WTC11 (cell line): ENCODE data around the gene IL1RAPL1. TPM values are rescaled to one million over a fixed set of nuclear protein-coding genes. Genes with fewer than 3 reads are reported as not detected.

Experiments used
- ATAC-seq: fragments of 200-7000 bp; cut with Tn5 transposase; 2 replicates; pipeline ENCODE4 v1.10.0; 2021; ENCODE audit warnings: mild to moderate bottlenecking, moderate library complexity
- CTCF ChIA-PET: fragments of 300-600 bp; sonication (Branson Sonifier 250); formaldehyde crosslinking; loops from one replicate; lab custom pipeline; 2021; ENCODE audit warnings: antibody characterized with exemption; lab: Charles Lee
- POLR2A ChIA-PET: fragments of 350-600 bp; sonication (Branson Sonifier 250); formaldehyde crosslinking; loops from one replicate; lab custom pipeline; 2021; ENCODE audit warnings: antibody characterized with exemption; lab: Charles Lee
- DNase-seq: peaks from one replicate; pipeline ENCODE4 v3.0.0; 2021; ENCODE audit warnings: low spot score
- H3K27ac Mint-ChIP-seq: 2 replicates; pipeline ENCODE4 v1.8.0; 2021; ENCODE audit warnings: mixed read lengths
- H3K27me3 Mint-ChIP-seq: 2 replicates; pipeline ENCODE4 v1.8.0; 2021; ENCODE audit warnings: low read depth, mild to moderate bottlenecking, moderate library complexity, mixed read lengths
- H3K36me3 Mint-ChIP-seq: 2 replicates; pipeline ENCODE4 v1.8.0; 2021; ENCODE audit warnings: mixed read lengths
- H3K4me1 Mint-ChIP-seq: 2 replicates; pipeline ENCODE4 v1.8.0; 2022; ENCODE audit warnings: mixed read lengths
- H3K4me3 Mint-ChIP-seq: 2 replicates; pipeline ENCODE4 v1.8.0; 2021; ENCODE audit warnings: mild to moderate bottlenecking, moderate library complexity, mixed read lengths
- H3K9me3 Mint-ChIP-seq: 2 replicates; pipeline ENCODE4 v1.8.0; 2021; ENCODE audit warnings: mixed read lengths
- ARID4B ChIP-seq: sonication (generic); formaldehyde crosslinking; IDR thresholded peaks from 2 replicates; pipeline ENCODE4 v1.8.0; 2023; ENCODE audit warnings: missing genetic modification reagents, mild to moderate bottlenecking, borderline replicate concordance
- CREB1 ChIP-seq: sonication (generic); formaldehyde crosslinking; IDR thresholded peaks from 2 replicates; pipeline ENCODE4 v1.8.0; 2023; ENCODE audit warnings: mild to moderate bottlenecking, missing genetic modification reagents
- EMX1 ChIP-seq: fragments of 250-450 bp; sonication (Bioruptor Pico); IDR thresholded peaks from 2 replicates; pipeline ENCODE4 v1.8.0; 2021; ENCODE audit warnings: mild to moderate bottlenecking
- ESRRA ChIP-seq: sonication (generic); formaldehyde crosslinking; IDR thresholded peaks from 2 replicates; pipeline ENCODE4 v1.8.1; 2022; ENCODE audit warnings: mild to moderate bottlenecking, missing genetic modification reagents, borderline replicate concordance
- GABPB1 ChIP-seq: sonication (generic); formaldehyde crosslinking; IDR thresholded peaks from 2 replicates; pipeline ENCODE4 v1.8.1; 2023; ENCODE audit warnings: mild to moderate bottlenecking, missing genetic modification reagents
- GTF2I ChIP-seq: fragments of 250-450 bp; sonication (Bioruptor Pico); conservative IDR thresholded peaks from 2 replicates; pipeline ENCODE4 v1.4.0; 2021; ENCODE audit warnings: mild to moderate bottlenecking
- HMGA2 ChIP-seq: fragments of 250-450 bp; sonication (Bioruptor Pico); IDR thresholded peaks from 2 replicates; pipeline ENCODE4 v1.4.0; 2021; ENCODE audit warnings: mild to moderate bottlenecking, moderate library complexity
- IRF2 ChIP-seq: sonication (generic); formaldehyde crosslinking; IDR thresholded peaks from 2 replicates; pipeline ENCODE4 v1.8.0; 2022; ENCODE audit warnings: low read depth, missing genetic modification reagents, borderline replicate concordance
- NFE2L1 ChIP-seq: sonication (generic); formaldehyde crosslinking; IDR thresholded peaks from 2 replicates; pipeline ENCODE4 v1.8.1; 2023; ENCODE audit warnings: missing genetic modification reagents
- NR2C2 ChIP-seq: sonication (generic); formaldehyde crosslinking; IDR thresholded peaks from 2 replicates; pipeline ENCODE4 v1.8.0; 2022; ENCODE audit warnings: mild to moderate bottlenecking, missing genetic modification reagents
- RELA ChIP-seq: sonication (generic); formaldehyde crosslinking; IDR thresholded peaks from 2 replicates; pipeline ENCODE4 v1.8.1; 2022; ENCODE audit warnings: missing genetic modification reagents, mild to moderate bottlenecking, borderline replicate concordance
- TEAD1 ChIP-seq: sonication (generic); formaldehyde crosslinking; IDR thresholded peaks from 2 replicates; pipeline ENCODE4 v1.8.0; 2022; ENCODE audit warnings: mild to moderate bottlenecking, missing genetic modification reagents
- TEAD4 ChIP-seq: sonication (generic); formaldehyde crosslinking; IDR thresholded peaks from 2 replicates; pipeline ENCODE4 v1.8.0; 2022; ENCODE audit warnings: mild to moderate bottlenecking, missing genetic modification reagents
- ZNF219 ChIP-seq: sonication (generic); formaldehyde crosslinking; IDR thresholded peaks from 2 replicates; pipeline ENCODE4 v1.8.0; 2023; ENCODE audit warnings: missing genetic modification reagents, mild to moderate bottlenecking, borderline replicate concordance
- ZNF317 ChIP-seq: sonication (generic); formaldehyde crosslinking; IDR thresholded peaks from 2 replicates; pipeline ENCODE4 v1.8.1; 2023; ENCODE audit warnings: low read depth, mild to moderate bottlenecking, moderate library complexity, missing genetic modification reagents, borderline replicate concordance
- total RNA-seq: library from RNA; stranded (reverse); gene quantifications from 3 replicates; pipeline ENCODE4 v1.2.3, GENCODE V29; 2021
- TF ChIP-seq, protein P1 (sequence below): fragments of 250-450 bp; sonication (Bioruptor Pico); IDR thresholded peaks from 2 replicates; pipeline ENCODE4 v2.1.2; 2022; ENCODE audit warnings: mild to moderate bottlenecking, moderate library complexity
- TF ChIP-seq, protein P2 (sequence below): sonication (generic); formaldehyde crosslinking; IDR thresholded peaks from 2 replicates; pipeline ENCODE4 v1.8.0; 2022; ENCODE audit warnings: missing genetic modification reagents
- TF ChIP-seq, protein P3 (sequence below): sonication (generic); formaldehyde crosslinking; IDR thresholded peaks from 2 replicates; pipeline ENCODE4 v1.8.1; 2023; ENCODE audit warnings: mild to moderate bottlenecking, missing genetic modification reagents

Gene IL1RAPL1
- total RNA-seq, 1 experiment from 2014 or later = 0.13 TPM

GRCh38 chrX:29531336-29531735, 944.1 kb downstream of the IL1RAPL1 start:
- TF ChIP-seq ZNF317 (CRISPR knock-in tag) = no peak
- TF ChIP-seq NR2C2 (CRISPR knock-in tag) = no peak
- no peak for TF ChIP-seq ESRRA (CRISPR knock-in tag)
- no peak for TF ChIP-seq RELA (CRISPR knock-in tag)
- TF ChIP-seq, protein P1, sequence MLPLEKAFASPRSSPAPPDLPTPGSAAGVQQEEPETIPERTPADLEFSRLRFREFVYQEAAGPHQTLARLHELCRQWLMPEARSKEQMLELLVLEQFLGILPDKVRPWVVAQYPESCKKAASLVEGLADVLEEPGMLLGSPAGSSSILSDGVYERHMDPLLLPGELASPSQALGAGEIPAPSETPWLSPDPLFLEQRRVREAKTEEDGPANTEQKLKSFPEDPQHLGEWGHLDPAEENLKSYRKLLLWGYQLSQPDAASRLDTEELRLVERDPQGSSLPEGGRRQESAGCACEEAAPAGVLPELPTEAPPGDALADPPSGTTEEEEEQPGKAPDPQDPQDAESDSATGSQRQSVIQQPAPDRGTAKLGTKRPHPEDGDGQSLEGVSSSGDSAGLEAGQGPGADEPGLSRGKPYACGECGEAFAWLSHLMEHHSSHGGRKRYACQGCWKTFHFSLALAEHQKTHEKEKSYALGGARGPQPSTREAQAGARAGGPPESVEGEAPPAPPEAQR (CRISPR knock-in tag) = no peak
- no peak for TF ChIP-seq TEAD1 (CRISPR knock-in tag)
- TF ChIP-seq EMX1 (CRISPR knock-in tag) = no peak
- TF ChIP-seq, protein P2, sequence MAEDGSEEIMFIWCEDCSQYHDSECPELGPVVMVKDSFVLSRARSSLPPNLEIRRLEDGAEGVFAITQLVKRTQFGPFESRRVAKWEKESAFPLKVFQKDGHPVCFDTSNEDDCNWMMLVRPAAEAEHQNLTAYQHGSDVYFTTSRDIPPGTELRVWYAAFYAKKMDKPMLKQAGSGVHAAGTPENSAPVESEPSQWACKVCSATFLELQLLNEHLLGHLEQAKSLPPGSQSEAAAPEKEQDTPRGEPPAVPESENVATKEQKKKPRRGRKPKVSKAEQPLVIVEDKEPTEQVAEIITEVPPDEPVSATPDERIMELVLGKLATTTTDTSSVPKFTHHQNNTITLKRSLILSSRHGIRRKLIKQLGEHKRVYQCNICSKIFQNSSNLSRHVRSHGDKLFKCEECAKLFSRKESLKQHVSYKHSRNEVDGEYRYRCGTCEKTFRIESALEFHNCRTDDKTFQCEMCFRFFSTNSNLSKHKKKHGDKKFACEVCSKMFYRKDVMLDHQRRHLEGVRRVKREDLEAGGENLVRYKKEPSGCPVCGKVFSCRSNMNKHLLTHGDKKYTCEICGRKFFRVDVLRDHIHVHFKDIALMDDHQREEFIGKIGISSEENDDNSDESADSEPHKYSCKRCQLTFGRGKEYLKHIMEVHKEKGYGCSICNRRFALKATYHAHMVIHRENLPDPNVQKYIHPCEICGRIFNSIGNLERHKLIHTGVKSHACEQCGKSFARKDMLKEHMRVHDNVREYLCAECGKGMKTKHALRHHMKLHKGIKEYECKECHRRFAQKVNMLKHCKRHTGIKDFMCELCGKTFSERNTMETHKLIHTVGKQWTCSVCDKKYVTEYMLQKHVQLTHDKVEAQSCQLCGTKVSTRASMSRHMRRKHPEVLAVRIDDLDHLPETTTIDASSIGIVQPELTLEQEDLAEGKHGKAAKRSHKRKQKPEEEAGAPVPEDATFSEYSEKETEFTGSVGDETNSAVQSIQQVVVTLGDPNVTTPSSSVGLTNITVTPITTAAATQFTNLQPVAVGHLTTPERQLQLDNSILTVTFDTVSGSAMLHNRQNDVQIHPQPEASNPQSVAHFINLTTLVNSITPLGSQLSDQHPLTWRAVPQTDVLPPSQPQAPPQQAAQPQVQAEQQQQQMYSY = no peak
- no peak for TF ChIP-seq CREB1 (CRISPR knock-in tag)
- TF ChIP-seq ARID4B (CRISPR knock-in tag) = no peak
- TF ChIP-seq, all 79 proteins: peak for 0
- CTCF ChIA-PET = no interaction called here
- ATAC-seq (no peak), DNase-seq (no peak)
- no peak overlapping the region for H3K27ac Mint-ChIP-seq
- no peaks in the 10 kb centered on the region for H3K36me3 Mint-ChIP-seq
- no peaks in the 10 kb centered on the region for H3K4me1 Mint-ChIP-seq
- H3K9me3 Mint-ChIP-seq = no peaks in the 10 kb centered on the region
- H3K4me3 Mint-ChIP-seq = no peak overlapping the region
- POLR2A ChIA-PET = no interaction called here
- H3K27me3 Mint-ChIP-seq = no peaks in the 10 kb centered on the region

DNA sequence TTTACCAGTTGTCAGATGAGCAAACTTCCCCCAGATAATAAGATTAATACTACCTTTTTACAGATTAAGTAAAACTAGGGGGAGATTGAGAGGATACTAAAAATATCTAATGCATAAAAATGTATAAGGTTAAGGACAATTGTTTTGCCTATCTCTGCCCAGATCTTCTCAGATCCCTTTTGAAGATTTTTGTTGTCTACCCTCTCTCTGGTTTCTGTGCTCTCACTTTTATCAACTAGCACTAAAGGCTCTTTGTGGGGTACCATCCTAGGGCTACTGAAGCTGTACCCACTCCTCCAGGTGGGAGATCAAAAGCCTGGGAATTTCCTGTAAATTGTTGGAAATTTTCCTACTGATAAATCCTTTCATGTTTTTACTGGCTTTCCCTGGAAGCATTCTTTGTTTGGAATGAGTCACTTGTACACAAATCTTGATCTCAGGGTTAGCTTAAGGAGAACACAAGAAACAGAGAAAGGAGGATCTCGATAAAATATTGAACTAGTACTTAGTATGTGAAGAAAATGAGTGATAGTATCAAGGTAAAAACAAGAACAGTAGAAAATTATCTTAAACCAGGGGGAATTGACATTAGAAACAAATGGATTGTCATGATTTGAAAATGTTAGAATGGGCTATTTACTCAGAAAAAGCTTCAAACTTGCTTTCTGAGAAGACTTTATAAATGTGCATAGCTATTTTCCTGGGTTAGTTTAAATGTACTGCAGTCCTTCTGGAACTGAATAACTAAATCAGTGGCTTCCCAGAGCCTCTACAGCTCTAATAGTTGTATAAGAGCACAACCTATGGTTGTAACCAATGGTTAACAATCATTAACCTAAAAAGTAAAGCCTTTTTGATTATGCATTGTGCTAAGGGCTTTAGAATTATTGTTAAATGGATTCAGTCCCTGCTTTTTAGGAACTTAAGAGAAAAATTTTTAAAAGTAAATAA, 948.2 kb downstream of the IL1RAPL1 start:
- no peaks in the 10 kb centered on the region for H3K9me3 Mint-ChIP-seq
- no peaks in the 10 kb centered on the region for H3K4me1 Mint-ChIP-seq
- H3K4me3 Mint-ChIP-seq = no peak overlapping the region
- POLR2A ChIA-PET = no interaction called here
- no peak for TF ChIP-seq GTF2I (CRISPR knock-in tag)
- no peak for TF ChIP-seq EMX1 (CRISPR knock-in tag)
- no peak for TF ChIP-seq TEAD4 (CRISPR knock-in tag)
- TF ChIP-seq, protein P3, sequence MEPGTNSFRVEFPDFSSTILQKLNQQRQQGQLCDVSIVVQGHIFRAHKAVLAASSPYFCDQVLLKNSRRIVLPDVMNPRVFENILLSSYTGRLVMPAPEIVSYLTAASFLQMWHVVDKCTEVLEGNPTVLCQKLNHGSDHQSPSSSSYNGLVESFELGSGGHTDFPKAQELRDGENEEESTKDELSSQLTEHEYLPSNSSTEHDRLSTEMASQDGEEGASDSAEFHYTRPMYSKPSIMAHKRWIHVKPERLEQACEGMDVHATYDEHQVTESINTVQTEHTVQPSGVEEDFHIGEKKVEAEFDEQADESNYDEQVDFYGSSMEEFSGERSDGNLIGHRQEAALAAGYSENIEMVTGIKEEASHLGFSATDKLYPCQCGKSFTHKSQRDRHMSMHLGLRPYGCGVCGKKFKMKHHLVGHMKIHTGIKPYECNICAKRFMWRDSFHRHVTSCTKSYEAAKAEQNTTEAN (CRISPR knock-in tag) = no peak
- no peak for TF ChIP-seq GABPB1 (CRISPR knock-in tag)
- no peak for TF ChIP-seq IRF2 (CRISPR knock-in tag)
- TF ChIP-seq NFE2L1 = no peak
- no peak for TF ChIP-seq HMGA2
- TF ChIP-seq ZNF219 (CRISPR knock-in tag) = no peak
- DNase-seq (no peak), ATAC-seq (no peak)
- H3K36me3 Mint-ChIP-seq = no peaks in the 10 kb centered on the region
- CTCF ChIA-PET = no interaction called here
- H3K27me3 Mint-ChIP-seq = no peaks in the 10 kb centered on the region
- H3K27ac Mint-ChIP-seq = no peak overlapping the region
